GM08714 (cell line): Measurements from ENCODE around the gene MRPL38.

Experiments used
- H3K4me3 ChIP-seq: fragments of 200-500 bp; sonication (Bioruptor generic); 2 replicates; pipeline ENCODE4 v1.5.1; 2014; ENCODE audit warnings: mild to moderate bottlenecking, low read length, inconsistent platforms
- ZNF274 ChIP-seq: IDR thresholded peaks from 2 replicates; pipeline ENCODE4 v1.6.1; 2012; ENCODE audit warnings: mild to moderate bottlenecking, low read depth, low read length

The MRPL38 gene

GRCh38 chr17:75881678-75882454, 22.8 kb downstream of the MRPL38 start:
- no peak overlapping the region for H3K4me3 ChIP-seq
- no peak for TF ChIP-seq ZNF274

DNA sequence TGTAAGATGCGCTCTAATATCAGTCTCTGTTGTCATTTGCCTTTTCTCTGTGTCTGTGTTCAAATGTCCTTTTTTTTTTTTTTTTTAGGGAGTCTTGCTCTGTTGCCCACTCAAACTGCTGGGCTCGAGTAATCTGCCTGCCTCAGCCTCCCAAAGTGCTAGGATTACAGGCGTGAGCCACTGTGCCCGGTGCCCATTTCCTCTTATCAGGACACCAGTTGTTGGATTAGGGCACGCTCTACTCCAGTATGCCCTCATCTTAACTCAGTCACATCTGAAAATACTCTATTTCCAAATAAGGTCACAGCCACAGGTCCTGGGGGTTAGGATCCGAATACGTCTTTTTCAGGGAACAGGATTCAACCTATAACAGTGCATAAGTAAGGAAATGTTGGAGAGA, 24.4 kb downstream of the MRPL38 start:
- no peak for TF ChIP-seq ZNF274
- no peak overlapping the region for H3K4me3 ChIP-seq

DNA sequence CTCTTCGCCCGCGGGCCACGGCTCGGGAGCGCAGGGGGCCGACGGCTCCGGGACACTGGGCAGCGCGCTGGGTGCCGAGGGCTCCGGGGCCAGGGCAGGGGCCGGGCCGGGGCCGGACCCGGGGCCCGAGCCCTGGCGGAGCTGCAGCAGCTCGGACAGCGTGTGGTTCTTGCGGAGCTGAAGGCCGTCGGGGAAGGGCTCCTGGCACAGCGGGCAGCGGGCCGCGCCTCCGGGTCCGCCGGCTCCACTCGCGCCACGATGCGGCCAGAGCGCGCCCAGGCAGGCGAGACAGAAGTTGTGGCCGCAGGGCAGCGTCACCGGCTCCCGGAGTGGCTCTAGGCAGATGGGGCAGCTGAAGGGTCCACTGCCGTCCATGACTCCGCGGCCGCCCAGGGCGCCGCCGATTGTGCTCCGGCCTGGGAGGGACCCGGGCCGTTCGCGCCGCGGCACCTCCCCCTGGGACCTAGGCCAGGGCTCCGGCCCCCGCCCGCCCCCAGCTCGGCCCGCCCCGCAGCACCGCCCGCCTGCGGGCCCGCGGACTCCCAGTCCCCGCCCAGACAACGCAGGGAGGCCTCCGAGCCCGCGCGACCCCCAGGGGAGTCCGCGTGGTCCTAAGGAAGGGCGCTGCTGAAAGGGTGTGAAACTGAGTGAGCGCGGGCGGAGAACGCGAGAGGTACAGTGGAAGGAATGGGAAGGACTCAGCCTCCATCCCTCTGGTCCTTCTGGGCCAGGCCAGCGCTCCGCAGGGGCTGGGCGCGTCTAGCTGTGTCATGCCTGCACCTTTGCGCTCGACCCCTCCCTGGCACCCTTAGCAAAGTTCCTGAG, 26.3 kb downstream of the MRPL38 start, which contains the start of gene TRIM47:
Gene TRIM47, minus strand, starts transcription at position 408 of the 825 bp plus-strand sequence. Its CDS starts 33 bp downstream, at position 375.
- TF ChIP-seq ZNF274: no peak
- H3K4me3 ChIP-seq: peak within 1 kb of the TSS; percentile 12; the same call in 1 of the 2 replicates

- TF ChIP-seq ZNF274: no peak
- H3K4me3 ChIP-seq: peak overlapping the region; percentile 12; the same call in 1 of the 2 replicates
Measured at GRCh38 chr17:75877752-75878173, 26.9 kb downstream of the MRPL38 start.

DNA sequence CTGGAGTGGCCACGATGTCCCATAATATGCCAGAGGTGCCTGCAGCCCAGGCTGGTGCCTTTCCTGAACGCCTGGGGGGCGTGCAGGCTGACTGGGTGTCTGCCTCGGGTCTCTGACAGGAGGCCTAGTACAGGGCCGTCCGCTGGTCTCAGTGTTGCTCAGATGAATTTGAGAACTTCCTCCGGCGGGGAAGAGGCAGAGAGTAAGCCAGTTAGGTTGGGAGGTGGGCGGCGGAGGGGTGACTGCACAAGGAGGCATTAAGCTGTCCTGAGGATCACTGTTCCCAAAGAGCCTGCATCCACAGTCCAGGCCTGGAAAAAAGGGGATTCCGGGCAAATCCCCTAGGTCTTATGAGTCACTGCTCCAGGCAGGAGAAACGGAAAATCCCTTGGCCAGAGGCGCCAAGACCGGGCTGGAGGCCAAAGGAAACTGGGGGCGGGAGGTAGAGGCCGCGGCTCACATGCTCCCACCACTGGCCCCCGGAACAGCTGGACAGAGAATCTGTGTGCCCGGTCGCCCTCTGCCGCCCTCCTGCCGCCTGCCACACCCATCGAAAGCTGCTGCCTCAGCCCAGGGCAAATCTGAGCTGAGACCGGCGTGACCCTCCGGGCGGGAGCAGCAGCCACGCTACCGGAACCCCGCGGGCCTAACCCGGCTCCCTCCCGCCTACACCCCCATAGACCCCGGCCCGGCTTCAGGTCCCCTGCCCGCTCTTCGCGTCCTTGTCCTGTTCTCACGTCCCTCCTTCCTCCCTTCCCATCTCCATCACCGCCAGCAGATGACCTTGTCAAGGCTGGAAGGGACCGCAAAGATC, 27.5 kb downstream of the MRPL38 start:
- peak overlapping the region; percentile 7; the same call in 1 of the 2 replicates for H3K4me3 ChIP-seq
- no peak for TF ChIP-seq ZNF274

- H3K4me3 ChIP-seq: no peak overlapping the region; the same call in 1 of the 2 replicates
- TF ChIP-seq ZNF274: no peak
Measured at GRCh38 chr17:75876190-75876937, 28.3 kb downstream of the MRPL38 start.

GRCh38 chr17:75875940-75876189, 28.8 kb downstream of the MRPL38 start:
- H3K4me3 ChIP-seq: no peak overlapping the region
- no peak for TF ChIP-seq ZNF274

GRCh38 chr17:75875182-75875939, 29.3 kb downstream of the MRPL38 start:
- TF ChIP-seq ZNF274: no peak
- H3K4me3 ChIP-seq: no peak overlapping the region

DNA sequence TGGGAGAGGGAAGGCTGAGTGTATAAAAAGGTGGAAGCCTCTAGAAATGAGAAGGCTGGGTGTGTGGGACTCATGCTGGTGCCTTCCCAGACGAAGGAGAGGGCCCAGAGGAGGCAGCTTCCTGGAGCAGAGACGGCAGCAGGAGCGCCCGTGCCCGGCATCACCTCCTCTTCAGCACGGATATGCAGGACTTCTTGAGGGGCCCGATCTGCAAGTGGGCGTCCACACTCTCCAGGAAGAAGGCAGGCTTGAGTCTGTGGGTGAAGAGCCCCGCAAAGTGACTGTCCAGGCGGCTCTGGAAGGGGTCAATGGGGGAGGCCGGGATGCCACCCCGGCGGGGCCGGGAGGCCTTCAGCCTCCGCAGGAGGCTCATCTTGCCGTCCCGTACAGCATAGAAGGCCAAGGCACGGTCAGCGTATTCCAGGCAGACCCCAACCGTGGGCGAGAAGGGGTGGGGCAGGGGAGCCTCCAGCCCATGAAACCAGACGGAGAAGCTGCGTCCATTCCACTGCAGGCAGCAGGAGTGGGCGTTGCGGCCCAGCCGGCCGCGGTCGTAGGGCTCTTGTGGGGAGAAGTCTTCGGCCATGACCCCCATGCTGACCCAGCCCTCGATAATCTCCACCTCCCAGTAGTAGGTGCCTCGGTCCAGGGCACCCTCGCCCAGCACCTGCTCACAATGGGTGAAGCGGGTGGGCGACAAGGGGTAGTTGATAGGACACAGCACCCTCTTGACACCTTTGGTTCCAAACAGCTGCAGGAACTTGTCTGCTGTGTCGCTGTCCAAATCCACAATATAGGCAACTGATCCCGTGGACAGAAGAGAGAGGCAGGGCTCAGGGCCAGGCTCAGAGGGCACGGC, 30.1 kb downstream of the MRPL38 start:
- no peak for TF ChIP-seq ZNF274

DNA sequence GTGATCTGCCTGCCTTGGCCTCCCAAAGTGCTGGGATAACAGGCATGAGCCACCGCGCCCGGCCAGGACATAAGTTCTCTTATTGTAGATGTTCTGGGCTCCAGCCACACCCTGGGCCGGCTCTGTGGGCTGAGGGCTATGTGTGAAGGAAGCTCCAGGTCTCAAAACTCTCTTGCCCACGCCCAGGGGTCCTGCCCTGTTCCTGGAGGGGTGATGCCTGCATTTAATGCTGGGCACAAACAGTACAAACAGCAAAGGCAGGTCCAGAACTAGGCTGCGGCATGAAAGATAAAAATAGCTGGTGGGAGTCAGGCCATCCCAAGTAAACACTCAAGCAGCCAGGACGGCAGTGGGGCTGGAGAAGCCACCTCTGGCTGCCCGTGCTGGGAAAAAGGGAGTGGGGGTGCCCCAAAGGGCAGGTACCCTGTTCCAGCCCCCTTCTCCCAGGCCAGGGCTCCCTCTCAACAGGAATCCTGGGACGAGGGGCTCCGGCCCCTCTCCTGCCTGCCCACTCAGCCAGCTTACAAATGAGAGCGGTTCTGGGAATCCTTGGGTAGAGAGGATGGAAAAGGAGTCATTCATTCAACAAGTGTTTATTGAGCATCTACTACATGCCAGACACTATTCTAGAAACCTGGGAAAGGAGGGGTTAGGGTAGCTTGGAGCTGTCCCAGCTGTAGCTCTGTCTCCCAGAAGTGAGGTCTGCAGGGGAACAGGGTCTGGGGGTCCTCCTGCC, 30.9 kb downstream of the MRPL38 start:
- H3K4me3 ChIP-seq: no peak overlapping the region
- no peak for TF ChIP-seq ZNF274

More for the DNA sequence above, 30.1 kb downstream of the MRPL38 start:
- no peak overlapping the region for H3K4me3 ChIP-seq
